ENCODE measurements around the gene ABHD17A.

Gene ABHD17A

GRCh38 chr19:1885398-1886119 lies at the start of gene ABHD17A:
ABHD17A (minus strand) TSS chr19:1885496; CDS start chr19:1881566, 3,930 bp downstream.
- Histone ChIP-seq H3K4me3 (peak within 1 kb of the TSS; percentile 88), H3K27ac (peak within 1 kb of the TSS; percentile 73 to 90)
- DNase-seq (ENCODE audit: low spot score): peak; percentile 95

GRCh38 chr19:1933942-1934341 lies 48.6 kb upstream of the ABHD17A start:
- Histone ChIP-seq H3K27ac (no peak overlapping the region), H3K4me3 (no peak overlapping the region)
- no peak for DNase-seq (ENCODE audit: low spot score)
- TF ChIP-seq CTCF (IDR thresholded peaks at IDR 0.05): no peak

- no peak for TF ChIP-seq CTCF (IDR thresholded peaks at IDR 0.05)
- DNase-seq (ENCODE audit: low spot score): no peak
- Histone ChIP-seq H3K27ac (no peak overlapping the region), H3K4me3 (no peak overlapping the region)
Observed at GRCh38 chr19:1933244-1933643, 47.9 kb upstream of the ABHD17A start.

- TF ChIP-seq CTCF (IDR thresholded peaks at IDR 0.05): no peak
- DNase-seq (ENCODE audit: low spot score): no peak
- Histone ChIP-seq H3K4me3 (no peak overlapping the region), H3K27ac (no peak overlapping the region)
Observed at GRCh38 chr19:1932395-1932794, 47.1 kb upstream of the ABHD17A start.

- DNase-seq (ENCODE audit: low spot score): no peak
- no peak overlapping the region for H3K27ac ChIP-seq
- no peak overlapping the region for H3K4me3 ChIP-seq
- TF ChIP-seq CTCF (IDR thresholded peaks at IDR 0.05): no peak
Observed at GRCh38 chr19:1931445-1931844, 46.1 kb upstream of the ABHD17A start.

GRCh38 chr19:1929021-1929742 lies 43.9 kb upstream of the ABHD17A start:
- TF ChIP-seq CTCF (IDR thresholded peaks at IDR 0.05): peak; percentile 93
- H3K27ac ChIP-seq: no peak overlapping the region
- DNase-seq (ENCODE audit: low spot score): no peak
- peak overlapping the region; percentile 61 for H3K4me3 ChIP-seq

GRCh38 chr19:1925544-1925943 lies 40.2 kb upstream of the ABHD17A start:
- Histone ChIP-seq H3K4me3 (no peak overlapping the region), H3K27ac (no peak overlapping the region)
- DNase-seq (ENCODE audit: low spot score): no peak
- no peak for TF ChIP-seq CTCF (IDR thresholded peaks at IDR 0.05)
